Testis (tissue), 3 donors: Measurements from ENCODE around the gene ALDH4A1. TPM values are rescaled to one million over a fixed set of nuclear protein-coding genes. Genes with fewer than 3 reads are reported as not detected.

ENCODE experiments used
- DNase-seq: peaks from one replicate; pipeline ENCODE4 v3.0.0-alpha.2; 2019
- H3K27ac ChIP-seq, 2 donors: fragments of 200-600 bp; sonication (generic); one replicate each; pipeline ENCODE4 v1.5.1; 2019
- H3K27me3 ChIP-seq: fragments of 200-600 bp; sonication (generic); one replicate; pipeline ENCODE4 v1.5.1; 2019
- H3K36me3 ChIP-seq: fragments of 200-600 bp; sonication (generic); one replicate; pipeline ENCODE4 v1.5.1; 2017; ENCODE audit warnings: low read depth; ENCODE audit errors: missing control alignments
- H3K4me1 ChIP-seq: fragments of 200-600 bp; sonication (generic); one replicate; pipeline ENCODE4 v1.5.1; 2019
- H3K4me3 ChIP-seq, 2 donors: fragments of 200-600 bp; sonication (generic); one replicate each; pipeline ENCODE4 v1.5.1; 2017 to 2019
- H3K9me3 ChIP-seq: fragments of 200-600 bp; sonication (generic); one replicate; pipeline ENCODE4 v1.5.1; 2017
- POLR2A ChIP-seq: fragments of 450-650 bp; IDR thresholded peaks from one replicate; pipeline ENCODE4 v1.6.1; 2017; ENCODE audit warnings: antibody characterized with exemption, mild to moderate bottlenecking, moderate library complexity
- WGBS, 2 donors: methylation state at CpG; one replicate each; pipeline ENCODE4 v1.1.5; 2018; 5-methylcytosine and 5-hydroxymethylcytosine counted together
- intact Hi-C: fragments of 100-400 bp; cut with DNase I; formaldehyde crosslinking; loops from one replicate; pipeline ENCODE4 v1.15.1; 2023; ENCODE audit warnings: low total_unique reads
- polyA plus RNA-seq: library from polyadenylated mRNA; stranded (reverse); fragments of 350-450 nt; fragmentation: Illumina TruSeq; extraction: RNeasy Lipid Tissue Mini Kit (QIAGEN cat#74804); gene quantifications from one replicate; pipeline ENCODE4 v1.2.3, GENCODE V29; 2014; ENCODE audit warnings: low read depth, low replicate concordance; ENCODE audit not compliant: insufficient read depth
- total RNA-seq, 2 donors: library from RNA; depleted of rRNA; stranded (reverse); fragments of >200 nt; gene quantifications; one replicate each; pipeline ENCODE4 v1.2.3, GENCODE V29; 2016
- TF ChIP-seq, protein P1 (sequence below), 3 experiments: fragments of 450-650 bp in 2 of 3; fragments of 200-600 bp in 1 of 3; sonication (generic) in 1 of 3; IDR thresholded peaks; one replicate each; pipeline ENCODE4 v1.5.1; 2016 to 2019; ENCODE audit warnings: antibody characterized with exemption in 3 of 3, mild to moderate bottlenecking in 2 of 3, moderate library complexity in 1 of 3

The ALDH4A1 gene
- total and polyA plus RNA-seq, 3 donors from 2014 or later = 8.2 to 10.6 (median 9.6) TPM

DNA sequence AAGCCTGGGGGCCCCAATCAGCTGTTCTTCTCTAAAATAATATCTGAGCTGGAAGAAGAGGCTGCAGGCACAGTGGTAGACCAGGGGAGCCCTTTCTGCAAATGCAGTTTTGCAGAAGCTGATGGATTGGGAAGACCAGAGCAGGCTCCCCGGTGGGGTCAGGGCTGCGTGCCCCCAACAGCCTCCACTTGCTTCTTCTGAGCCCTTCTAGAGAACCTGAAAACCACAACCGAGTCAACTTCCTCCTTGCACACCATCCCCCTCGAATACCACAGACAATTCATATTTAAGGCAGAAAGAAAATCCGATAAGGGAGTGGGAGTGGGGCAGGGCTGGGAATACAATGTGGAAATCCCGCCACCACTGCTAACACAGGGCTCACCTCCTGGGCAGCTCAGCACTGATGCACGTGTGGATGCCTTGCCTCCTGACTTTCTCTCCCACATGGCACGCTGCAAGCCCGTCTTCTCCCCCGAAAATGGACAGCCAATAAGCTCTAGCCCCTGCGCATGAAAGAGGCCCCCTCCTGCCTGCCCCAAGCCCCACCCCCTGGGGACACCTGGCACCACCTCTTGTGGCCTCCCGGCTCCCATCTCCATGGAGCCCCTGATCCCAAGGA, 25.4 kb upstream of the ALDH4A1 start:
- no peaks in the 10 kb centered on the region for H3K9me3 ChIP-seq
- no peak overlapping the region for H3K4me3 ChIP-seq
- intact Hi-C loops = no loop called here
- no peaks in the 10 kb centered on the region for H3K36me3 ChIP-seq
- no peak for DNase-seq
- no peaks in the 10 kb centered on the region for H3K27me3 ChIP-seq
- TF ChIP-seq, protein P1, sequence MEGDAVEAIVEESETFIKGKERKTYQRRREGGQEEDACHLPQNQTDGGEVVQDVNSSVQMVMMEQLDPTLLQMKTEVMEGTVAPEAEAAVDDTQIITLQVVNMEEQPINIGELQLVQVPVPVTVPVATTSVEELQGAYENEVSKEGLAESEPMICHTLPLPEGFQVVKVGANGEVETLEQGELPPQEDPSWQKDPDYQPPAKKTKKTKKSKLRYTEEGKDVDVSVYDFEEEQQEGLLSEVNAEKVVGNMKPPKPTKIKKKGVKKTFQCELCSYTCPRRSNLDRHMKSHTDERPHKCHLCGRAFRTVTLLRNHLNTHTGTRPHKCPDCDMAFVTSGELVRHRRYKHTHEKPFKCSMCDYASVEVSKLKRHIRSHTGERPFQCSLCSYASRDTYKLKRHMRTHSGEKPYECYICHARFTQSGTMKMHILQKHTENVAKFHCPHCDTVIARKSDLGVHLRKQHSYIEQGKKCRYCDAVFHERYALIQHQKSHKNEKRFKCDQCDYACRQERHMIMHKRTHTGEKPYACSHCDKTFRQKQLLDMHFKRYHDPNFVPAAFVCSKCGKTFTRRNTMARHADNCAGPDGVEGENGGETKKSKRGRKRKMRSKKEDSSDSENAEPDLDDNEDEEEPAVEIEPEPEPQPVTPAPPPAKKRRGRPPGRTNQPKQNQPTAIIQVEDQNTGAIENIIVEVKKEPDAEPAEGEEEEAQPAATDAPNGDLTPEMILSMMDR (IDR thresholded peaks at IDR 0.05) = no peak
- no peak for TF ChIP-seq POLR2A
- 55 to 63% methylated on average over 9 to 12 of the region's 12 CpGs for WGBS, 2 donors
- H3K4me1 ChIP-seq = peaks cover 4% of the 10 kb centered on the region
- H3K27ac ChIP-seq = no peak overlapping the region

DNA sequence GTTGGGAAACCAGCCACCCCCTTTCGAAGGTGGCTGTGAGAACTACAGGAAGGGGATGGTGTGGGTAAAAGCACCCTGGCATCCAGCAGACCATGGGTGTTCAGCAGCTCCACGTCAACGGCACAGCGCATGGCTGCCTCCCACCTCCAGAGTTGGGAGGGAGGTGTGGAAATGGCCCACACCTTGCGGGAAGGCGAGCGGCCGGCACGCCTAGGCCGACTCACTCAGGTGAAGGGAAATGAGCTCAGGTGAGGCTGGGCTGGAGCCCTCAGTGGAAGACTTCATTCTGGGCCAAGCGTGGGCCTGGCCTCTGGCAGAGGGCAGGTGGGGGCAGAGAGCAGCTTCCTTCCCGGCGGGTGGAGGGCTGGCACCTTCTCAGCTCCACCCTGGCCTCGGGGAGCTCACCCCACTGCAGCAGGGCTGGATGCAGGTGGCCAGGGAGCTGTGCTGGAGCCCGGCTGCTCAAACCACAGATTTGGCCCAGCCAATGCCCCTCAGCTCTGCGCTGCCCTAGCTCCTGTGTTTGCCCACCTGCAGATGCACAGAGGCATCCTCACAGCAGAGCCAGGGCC, 24.8 kb upstream of the ALDH4A1 start:
- TF ChIP-seq, protein P1 (IDR thresholded peaks at IDR 0.05) = no peak
- TF ChIP-seq POLR2A = no peak
- H3K27me3 ChIP-seq = no peaks in the 10 kb centered on the region
- WGBS, 2 donors = 71 to 86% methylated on average over 7 to 16 of the region's 16 CpGs
- peaks cover 10% of the 10 kb centered on the region for H3K4me1 ChIP-seq
- H3K9me3 ChIP-seq = no peaks in the 10 kb centered on the region
- DNase-seq = no peak
- H3K27ac ChIP-seq = peak overlapping the region in 1 of 2 donors; percentile 53
- no peak overlapping the region for H3K4me3 ChIP-seq
- intact Hi-C loops = no loop called here
- H3K36me3 ChIP-seq = no peaks in the 10 kb centered on the region

DNA sequence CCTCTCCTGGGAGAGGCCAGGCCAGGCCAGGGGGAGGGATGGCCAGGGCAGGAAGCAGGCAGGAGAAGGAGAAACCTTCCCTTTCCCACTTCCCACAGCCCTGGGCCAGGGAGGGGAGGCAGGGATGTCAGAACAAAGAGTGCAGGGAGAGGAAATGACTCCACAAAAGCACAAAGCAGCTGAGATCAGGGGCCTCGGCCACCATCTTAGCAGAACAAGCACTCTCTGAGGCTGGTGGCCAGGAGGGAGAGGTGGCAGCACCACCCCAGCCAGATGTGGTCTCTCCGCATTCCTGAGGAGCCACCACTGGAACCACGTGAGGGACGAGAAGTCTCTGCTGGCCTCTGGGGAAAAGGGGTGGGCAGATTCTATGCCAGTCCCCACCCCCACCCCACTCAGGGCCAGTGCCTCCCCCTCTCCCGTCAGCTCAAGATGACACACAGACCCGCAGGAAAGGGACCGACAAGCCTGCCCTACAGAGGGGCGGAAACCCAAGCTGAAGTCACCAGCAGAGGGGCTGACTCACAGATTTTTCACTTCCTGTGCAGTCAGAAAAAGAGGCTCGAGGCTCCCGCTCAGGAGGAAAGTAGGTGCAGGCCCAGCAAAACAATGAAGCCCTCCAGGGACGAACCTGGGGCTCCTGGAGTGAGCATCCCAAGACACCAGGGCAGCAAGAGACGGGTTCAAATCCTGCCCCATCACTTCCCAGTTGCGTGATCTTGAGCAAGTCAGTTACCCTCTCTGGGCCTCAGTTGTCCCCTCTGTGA, 24.1 kb upstream of the ALDH4A1 start:
- Histone ChIP-seq H3K27me3 (no peaks in the 10 kb centered on the region), H3K36me3 (no peaks in the 10 kb centered on the region), H3K9me3 (no peaks in the 10 kb centered on the region), H3K4me3 (no peak overlapping the region), H3K4me1 (peaks cover 17% of the 10 kb centered on the region), H3K27ac (peak overlapping the region in 1 of 2 donors; percentile 53)
- TF ChIP-seq, protein P1 (IDR thresholded peaks at IDR 0.05) = no peak
- TF ChIP-seq POLR2A = no peak
- WGBS, 2 donors = 78 to 86% methylated on average over 11 to 13 of the region's 13 CpGs
- intact Hi-C loops = no loop called here
- no peak for DNase-seq

DNA sequence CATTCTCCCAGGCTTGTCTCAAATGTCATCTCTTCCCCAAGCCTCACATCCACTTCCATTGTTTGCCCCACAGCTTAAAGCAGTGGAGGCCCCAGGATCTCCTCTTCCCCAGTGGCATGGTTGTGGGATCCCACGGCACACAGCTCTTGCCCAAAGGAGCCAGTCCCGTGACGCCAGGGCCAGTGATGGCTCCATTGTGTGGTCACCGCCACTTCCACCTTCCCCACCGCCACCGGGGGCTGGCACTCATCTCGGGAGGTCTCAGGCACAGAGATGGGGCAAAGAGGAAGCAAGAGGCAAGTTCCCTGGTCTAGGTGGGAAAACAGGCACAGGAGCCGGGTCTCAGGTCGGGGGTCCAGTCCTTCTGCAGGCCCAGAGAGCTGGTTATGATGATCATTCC, 22.9 kb upstream of the ALDH4A1 start:
- Histone ChIP-seq H3K4me3 (no peak overlapping the region), H3K27ac (no peak overlapping the region), H3K4me1 (peaks cover 19% of the 10 kb centered on the region), H3K36me3 (no peaks in the 10 kb centered on the region), H3K27me3 (no peaks in the 10 kb centered on the region), H3K9me3 (no peaks in the 10 kb centered on the region)
- intact Hi-C loops = no loop called here
- no peak for DNase-seq
- WGBS, 2 donors = 98% methylated on average over 8 to 9 of the region's 9 CpGs
- TF ChIP-seq, protein P1 (IDR thresholded peaks at IDR 0.05) = no peak
- TF ChIP-seq POLR2A = no peak
